ENCODE data around the gene TBX1. TPM values are rescaled to one million over a fixed set of nuclear protein-coding genes. Genes with fewer than 3 reads are reported as not detected.

TBX1 gene
- total and polyA plus RNA-seq, 10 of the 15 experiments (the other 5 are each of a cell fraction or from before 2014, with no cell fraction given), result not detected

- ChIA-PET SMC1A (ENCODE audit: uncharacterized antibody, unreplicated experiment) (no interaction called here), RAD21 (ENCODE audit: unreplicated experiment) (no interaction called here), CTCF (no interaction called here), POLR2A (no interaction called here)
- no peak overlapping the region for H2AFZ ChIP-seq (ENCODE audit: control insufficient read depth, low read depth, low read length)
- no peaks in the 10 kb centered on the region for H3K36me3 ChIP-seq (ENCODE audit: control insufficient read depth in 2 of 2, insufficient read depth in 2 of 2, low read length in 1 of 2)
- no peak overlapping the region for H3K4me3 ChIP-seq
- H3K9me3 ChIP-seq (replicated peaks; ENCODE audit: control insufficient read depth, insufficient read depth, low read length), result no peaks in the 10 kb centered on the region
- FAIRE-seq (no peak), ATAC-seq (no peak), DNase-seq (ENCODE audit: low read depth, low spot score) (no peak)
- intact Hi-C loops (cut with micrococcal nuclease; ENCODE audit: unreplicated experiment) (no loop called here), in situ Hi-C loops (cut with MboI) (no loop called here)
- no peaks in the 10 kb centered on the region for H4K20me1 ChIP-seq (ENCODE audit: control insufficient read depth, insufficient read depth)
- no peak for TF ChIP-seq ZNF384 (IDR thresholded peaks at IDR 0.05; ENCODE audit: borderline replicate concordance, low read depth, low read length)
- no peak for TF ChIP-seq MAX (IDR thresholded peaks at IDR 0.05; ENCODE audit: low read depth, low read length)
- no peak for TF ChIP-seq SREBF2 (IDR thresholded peaks at IDR 0.05; ENCODE audit: low read length)
- TF ChIP-seq IKZF1 (conservative IDR thresholded peaks at IDR 0.05), result no peak
- no peak for TF ChIP-seq KLF5 (IDR thresholded peaks at IDR 0.05; ENCODE audit: partially characterized antibody)
- no peak for TF ChIP-seq EED (IDR thresholded peaks at IDR 0.05; ENCODE audit: low read depth)
- no peak overlapping the region for H3K4me2 ChIP-seq (ENCODE audit: control insufficient read depth, insufficient read depth)
- H3K79me2 ChIP-seq (ENCODE audit: control insufficient read depth, insufficient read depth, low read length), result no peaks in the 10 kb centered on the region
- no TSS peak for BruUV-seq (replicated peaks)
- H3K27ac ChIP-seq (ENCODE audit: control insufficient read depth, insufficient read depth), result no peak overlapping the region
- WGBS (ENCODE audit: insufficient coverage, insufficient replicate concordance, low lambda C conversion rate, missing lambda C conversion rate), result 82% methylated on average over 18 of the region's 18 CpGs
- no peaks in the 10 kb centered on the region for H3K27me3 ChIP-seq (replicated peaks in 1 of 2; ENCODE audit: control insufficient read depth in 2 of 2, insufficient read depth in 2 of 2, low read length in 1 of 2)
- H3K4me1 ChIP-seq (ENCODE audit: control insufficient read depth, insufficient read depth, low read length), result no peaks in the 10 kb centered on the region
- H3K9ac ChIP-seq (ENCODE audit: control insufficient read depth, insufficient read depth, low read length), result no peak overlapping the region
These were observed 40.9 kb downstream of the TBX1 start for GRCh38 chr22:19801340-19802000.

GRCh38 chr22:19802001-19802893 is 41.7 kb downstream of the TBX1 start:
- DNase-seq (ENCODE audit: low read depth, low spot score) (no peak), ATAC-seq (no peak), FAIRE-seq (no peak)
- ChIA-PET POLR2A (no interaction called here), CTCF (no interaction called here), SMC1A (ENCODE audit: uncharacterized antibody, unreplicated experiment) (no interaction called here), RAD21 (ENCODE audit: unreplicated experiment) (no interaction called here)
- H3K27me3 ChIP-seq (replicated peaks in 1 of 2; ENCODE audit: control insufficient read depth in 2 of 2, insufficient read depth in 2 of 2, low read length in 1 of 2), result no peaks in the 10 kb centered on the region
- no peaks in the 10 kb centered on the region for H3K79me2 ChIP-seq (ENCODE audit: control insufficient read depth, insufficient read depth, low read length)
- no peak overlapping the region for H3K4me3 ChIP-seq
- no peak overlapping the region for H3K4me2 ChIP-seq (ENCODE audit: control insufficient read depth, insufficient read depth)
- intact Hi-C loops (cut with micrococcal nuclease; ENCODE audit: unreplicated experiment) (no loop called here), in situ Hi-C loops (cut with MboI) (no loop called here)
- no peak overlapping the region for H2AFZ ChIP-seq (ENCODE audit: control insufficient read depth, low read depth, low read length)
- 87% methylated on average over 26 of the region's 26 CpGs for WGBS (ENCODE audit: insufficient coverage, insufficient replicate concordance, low lambda C conversion rate, missing lambda C conversion rate)
- H3K9ac ChIP-seq (ENCODE audit: control insufficient read depth, insufficient read depth, low read length), result no peak overlapping the region
- BruUV-seq (replicated peaks), result no TSS peak
- no peak overlapping the region for H3K27ac ChIP-seq (ENCODE audit: control insufficient read depth, insufficient read depth)
- TF ChIP-seq ZNF217 (IDR thresholded peaks at IDR 0.05), result no peak
- no peaks in the 10 kb centered on the region for H3K9me3 ChIP-seq (replicated peaks; ENCODE audit: control insufficient read depth, insufficient read depth, low read length)
- no peaks in the 10 kb centered on the region for H4K20me1 ChIP-seq (ENCODE audit: control insufficient read depth, insufficient read depth)
- H3K36me3 ChIP-seq (ENCODE audit: control insufficient read depth in 2 of 2, insufficient read depth in 2 of 2, low read length in 1 of 2), result no peaks in the 10 kb centered on the region
- no peaks in the 10 kb centered on the region for H3K4me1 ChIP-seq (ENCODE audit: control insufficient read depth, insufficient read depth, low read length)
